KBM-7 (cell line): ENCODE measurements around the gene ABLIM3.
"Not testable (repeated sequence)": the region's sequence is repeated elsewhere in the genome, so short reads cannot be mapped to it uniquely, and the experiment has no call there.

ENCODE experiments used
- DNase-seq: peaks from one replicate; pipeline ENCODE4 v3.0.0-alpha.2; 2015
- in situ Hi-C: fragments of 300-500 bp; cut with MboI; formaldehyde crosslinking; loops from 2 replicates; pipeline ENCODE4 v1.14.3; 2020; ENCODE audit warnings: low sequenced_read_pairs, low pct_unique_long_range_greater_than_20kb, mixed read lengths

ABLIM3 gene

GRCh38 chr5:149265597-149265996 is 124.3 kb downstream of the ABLIM3 start:
- peak; percentile 38 for DNase-seq
- in situ Hi-C loops = loop anchor here (25.0 kb wide), 1 partner anchor 528 kb away; no protein-coding TSS in a partner anchor

- in situ Hi-C loops = loop anchor here (25.0 kb wide), 1 partner anchor 530 kb away; no protein-coding TSS in a partner anchor
- no peak for DNase-seq
These were observed 126.1 kb downstream of the ABLIM3 start for GRCh38 chr5:149267241-149267973.

- in situ Hi-C loops = loop anchor here (25.0 kb wide), 1 partner anchor 532 kb away; no protein-coding TSS in a partner anchor
- DNase-seq = peak; percentile 65
These were observed 127.8 kb downstream of the ABLIM3 start for GRCh38 chr5:149268928-149269557.

GRCh38 chr5:149271195-149271715 is 130.0 kb downstream of the ABLIM3 start:
- in situ Hi-C loops = loop anchor here (25.0 kb wide), 1 partner anchor 534 kb away; no protein-coding TSS in a partner anchor
- DNase-seq = no peak

- in situ Hi-C loops = loop anchor here (25.0 kb wide), 1 partner anchor 535 kb away; no protein-coding TSS in a partner anchor
- peak; percentile 35 for DNase-seq
These were observed 130.6 kb downstream of the ABLIM3 start, which contains the start of gene AFAP1L1 for GRCh38 chr5:149271716-149272563. AFAP1L1 (plus strand) TSS chr5:149271859; CDS start chr5:149271969, 110 bp downstream.

GRCh38 chr5:149272781-149273180 is 131.5 kb downstream of the ABLIM3 start:
- in situ Hi-C loops = loop anchor here (25.0 kb wide), 1 partner anchor 535 kb away; no protein-coding TSS in a partner anchor
- not testable (repeated sequence) for DNase-seq

GRCh38 chr5:149273237-149273636 is 131.9 kb downstream of the ABLIM3 start:
- DNase-seq = no peak
- in situ Hi-C loops = loop anchor here (25.0 kb wide), 1 partner anchor 536 kb away; no protein-coding TSS in a partner anchor

- in situ Hi-C loops = loop anchor here (25.0 kb wide), 1 partner anchor 537 kb away; no protein-coding TSS in a partner anchor
- no peak for DNase-seq
These were observed 132.7 kb downstream of the ABLIM3 start for GRCh38 chr5:149273950-149274349.

- in situ Hi-C loops = loop anchor here (25.0 kb wide), 1 partner anchor 538 kb away; no protein-coding TSS in a partner anchor
- DNase-seq = no peak
These were observed 133.6 kb downstream of the ABLIM3 start for GRCh38 chr5:149274939-149275338.

GRCh38 chr5:149277801-149278200 is 136.5 kb downstream of the ABLIM3 start:
- no peak for DNase-seq
- in situ Hi-C loops = no loop called here

GRCh38 chr5:149278451-149279210 is 137.3 kb downstream of the ABLIM3 start:
- DNase-seq = no peak
- in situ Hi-C loops = no loop called here

GRCh38 chr5:149279661-149280060 is 138.4 kb downstream of the ABLIM3 start:
- no peak for DNase-seq
- in situ Hi-C loops = no loop called here

GRCh38 chr5:149280124-149280523 is 138.8 kb downstream of the ABLIM3 start:
- in situ Hi-C loops = no loop called here
- DNase-seq = no peak

- in situ Hi-C loops = no loop called here
- no peak for DNase-seq
These were observed 139.5 kb downstream of the ABLIM3 start for GRCh38 chr5:149280802-149281201.

GRCh38 chr5:149282027-149282965 is 141.0 kb downstream of the ABLIM3 start:
- in situ Hi-C loops = no loop called here
- DNase-seq = no peak

- no peak for DNase-seq
- in situ Hi-C loops = no loop called here
These were observed 141.7 kb downstream of the ABLIM3 start for GRCh38 chr5:149282966-149283332.
